Astrocyte (in vitro differentiated cells and primary cell): ENCODE measurements around the gene ADCY2. TPM values are rescaled to one million over a fixed set of nuclear protein-coding genes. Genes with fewer than 3 reads are reported as not detected.

Source experiments
- DNase-seq: peaks from one replicate; pipeline ENCODE4 v3.0.0-alpha.2; 2010; ENCODE audit warnings: low read depth
- FAIRE-seq: peaks from 2 replicates; lab custom pipeline; 2011; peaks lifted over from hg19 to GRCh38; lab: Jason Lieb, UNC
- H2AFZ ChIP-seq: 2 replicates; pipeline ENCODE4 v1.6.0; 2012; ENCODE audit warnings: low read depth, low read length, inconsistent platforms
- H3K27ac ChIP-seq: 2 replicates; pipeline ENCODE4 v1.5.1; 2011; ENCODE audit warnings: low read depth, low read length, inconsistent platforms
- H3K27me3 ChIP-seq: 2 replicates; pipeline ENCODE4 v1.6.0; 2011; ENCODE audit warnings: low read length, inconsistent platforms; ENCODE audit not compliant: insufficient read depth
- H3K36me3 ChIP-seq: 2 replicates; pipeline ENCODE4 v1.5.1; 2011; ENCODE audit warnings: low read length, inconsistent platforms; ENCODE audit not compliant: insufficient read depth
- H3K4me1 ChIP-seq: 2 replicates; pipeline ENCODE4 v1.5.1; 2011; ENCODE audit warnings: low read length, inconsistent platforms; ENCODE audit not compliant: insufficient read depth
- H3K4me2 ChIP-seq: 2 replicates; pipeline ENCODE4 v1.6.0; 2012; ENCODE audit warnings: low read length, inconsistent platforms
- H3K4me3 ChIP-seq: 2 replicates; pipeline ENCODE4 v1.5.1; 2011; ENCODE audit warnings: low read depth, mild to moderate bottlenecking, low read length, inconsistent platforms; ENCODE audit not compliant: insufficient read depth
- H3K79me2 ChIP-seq: 2 replicates; pipeline ENCODE4 v1.6.0; 2012; ENCODE audit warnings: mild to moderate bottlenecking, low read length, inconsistent platforms; ENCODE audit not compliant: insufficient read depth
- H3K9ac ChIP-seq: 2 replicates; pipeline ENCODE4 v1.6.0; 2012; ENCODE audit warnings: mild to moderate bottlenecking, low read length, inconsistent platforms
- H3K9me3 ChIP-seq: 2 replicates; pipeline ENCODE4 v1.5.1; 2012; ENCODE audit warnings: low read depth, mild to moderate bottlenecking, low read length, inconsistent platforms; ENCODE audit not compliant: insufficient read depth
- H4K20me1 ChIP-seq: 2 replicates; pipeline ENCODE4 v1.6.0; 2012; ENCODE audit warnings: low read length, inconsistent platforms; ENCODE audit not compliant: insufficient read depth
- H3K27ac Mint-ChIP-seq: one replicate; pipeline ENCODE4 v1.8.0; 2021; ENCODE audit warnings: mild to moderate bottlenecking, mixed read lengths; ENCODE audit not compliant: unreplicated experiment
- H3K27me3 Mint-ChIP-seq: one replicate; pipeline ENCODE4 v1.8.0; 2021; ENCODE audit warnings: low read depth, mixed read lengths; ENCODE audit not compliant: unreplicated experiment
- H3K36me3 Mint-ChIP-seq: one replicate; pipeline ENCODE4 v1.8.0; 2021; ENCODE audit warnings: low read depth, mixed read lengths; ENCODE audit not compliant: unreplicated experiment
- H3K4me1 Mint-ChIP-seq: one replicate; pipeline ENCODE4 v1.8.0; 2021; ENCODE audit warnings: low read depth, mixed read lengths; ENCODE audit not compliant: unreplicated experiment
- H3K4me3 Mint-ChIP-seq: one replicate; pipeline ENCODE4 v1.8.0; 2021; ENCODE audit warnings: mild to moderate bottlenecking, moderate library complexity, mixed read lengths; ENCODE audit not compliant: unreplicated experiment
- H3K9me3 Mint-ChIP-seq: one replicate; pipeline ENCODE4 v1.8.0; 2021; ENCODE audit warnings: mild to moderate bottlenecking, mixed read lengths; ENCODE audit not compliant: unreplicated experiment
- CTCF ChIP-seq: IDR thresholded peaks from 2 replicates; pipeline ENCODE4 v1.5.1; 2011; ENCODE audit warnings: low read depth, mild to moderate bottlenecking, inconsistent platforms, low read length, moderate library complexity; ENCODE audit not compliant: insufficient read depth
- EZH2 ChIP-seq: IDR thresholded peaks from 2 replicates; pipeline ENCODE4 v1.6.1; 2012; ENCODE audit warnings: mild to moderate bottlenecking, low read length, inconsistent platforms; ENCODE audit not compliant: insufficient read depth
- total RNA-seq: library from RNA; stranded (reverse); gene quantifications from 2 replicates; pipeline ENCODE4 v1.2.1, GENCODE V29; 2021

Gene ADCY2
- total RNA-seq, 1 donor from 2014 or later, result 5.7 TPM

GRCh38 chr5:7690557-7690956 is 294.6 kb downstream of the ADCY2 start:
- FAIRE-seq, result no peak
- Histone ChIP-seq H3K4me2 (no peak overlapping the region), H3K9me3 (peaks cover 4% of the 10 kb centered on the region), H3K79me2 (no peaks in the 10 kb centered on the region), H2AFZ (no peak overlapping the region), H3K4me1 (no peaks in the 10 kb centered on the region), H4K20me1 (no peaks in the 10 kb centered on the region), H3K27ac (no peak overlapping the region), H3K36me3 (no peaks in the 10 kb centered on the region), H3K9ac (no peak overlapping the region), H3K4me3 (no peak overlapping the region), H3K27me3 (no peaks in the 10 kb centered on the region)
- H3K4me1 Mint-ChIP-seq, result no peaks in the 10 kb centered on the region
- H3K27me3 Mint-ChIP-seq, result no peaks in the 10 kb centered on the region
- peaks cover 1% of the 10 kb centered on the region for H3K36me3 Mint-ChIP-seq
- no peak overlapping the region for H3K27ac Mint-ChIP-seq
- H3K9me3 Mint-ChIP-seq, result no peaks in the 10 kb centered on the region
- no peak overlapping the region for H3K4me3 Mint-ChIP-seq
- DNase-seq, result no peak
- no peak for TF ChIP-seq CTCF
- TF ChIP-seq EZH2, result no peak

- Histone ChIP-seq H3K36me3 (no peaks in the 10 kb centered on the region), H3K4me2 (no peak overlapping the region), H4K20me1 (no peaks in the 10 kb centered on the region), H3K9ac (no peak overlapping the region), H3K4me3 (no peak overlapping the region), H2AFZ (no peak overlapping the region), H3K27ac (no peak overlapping the region), H3K79me2 (no peaks in the 10 kb centered on the region), H3K27me3 (no peaks in the 10 kb centered on the region), H3K9me3 (no peaks in the 10 kb centered on the region), H3K4me1 (no peaks in the 10 kb centered on the region)
- no peak for DNase-seq
- no peak for TF ChIP-seq EZH2
- TF ChIP-seq CTCF, result no peak
- Mint-ChIP-seq H3K4me3 (no peak overlapping the region), H3K36me3 (no peaks in the 10 kb centered on the region), H3K9me3 (peaks cover 3% of the 10 kb centered on the region), H3K27ac (no peak overlapping the region), H3K4me1 (no peaks in the 10 kb centered on the region), H3K27me3 (no peaks in the 10 kb centered on the region)
- FAIRE-seq, result no peak
Measured at GRCh38 chr5:7705261-7705660, 309.3 kb downstream of the ADCY2 start.

- Histone ChIP-seq H3K4me3 (no peak overlapping the region), H3K27ac (no peak overlapping the region), H3K36me3 (no peaks in the 10 kb centered on the region), H3K27me3 (no peaks in the 10 kb centered on the region), H3K9me3 (no peaks in the 10 kb centered on the region), H3K79me2 (no peaks in the 10 kb centered on the region), H3K4me1 (no peaks in the 10 kb centered on the region), H2AFZ (no peak overlapping the region), H4K20me1 (no peaks in the 10 kb centered on the region), H3K4me2 (no peak overlapping the region), H3K9ac (no peak overlapping the region)
- FAIRE-seq (no peak), DNase-seq (no peak)
- Mint-ChIP-seq H3K4me1 (no peaks in the 10 kb centered on the region), H3K4me3 (no peak overlapping the region), H3K9me3 (peaks cover 3% of the 10 kb centered on the region), H3K27me3 (no peaks in the 10 kb centered on the region), H3K36me3 (no peaks in the 10 kb centered on the region), H3K27ac (no peak overlapping the region)
- TF ChIP-seq EZH2, result no peak
- TF ChIP-seq CTCF, result no peak
Measured at GRCh38 chr5:7705736-7706135, 309.8 kb downstream of the ADCY2 start.
